HG03558 (cell line): ENCODE results near the gene TPPP3.
"Not testable (repeated sequence)": the region's sequence is repeated elsewhere in the genome, so short reads cannot be mapped to it uniquely, and the experiment has no call there.

Experiments
- ATAC-seq: cut with Tn5 transposase; IDR thresholded peaks from one replicate; pipeline ENCODE4 v1.9.1; 2021; ENCODE audit warnings: moderate number of reproducible peaks; ENCODE audit not compliant: unreplicated experiment; ENCODE audit errors: extremely low read depth

TPPP3 gene

GRCh38 chr16:67426950-67427349, 33.7 kb upstream of the TPPP3 start:
- no peak for ATAC-seq

DNA sequence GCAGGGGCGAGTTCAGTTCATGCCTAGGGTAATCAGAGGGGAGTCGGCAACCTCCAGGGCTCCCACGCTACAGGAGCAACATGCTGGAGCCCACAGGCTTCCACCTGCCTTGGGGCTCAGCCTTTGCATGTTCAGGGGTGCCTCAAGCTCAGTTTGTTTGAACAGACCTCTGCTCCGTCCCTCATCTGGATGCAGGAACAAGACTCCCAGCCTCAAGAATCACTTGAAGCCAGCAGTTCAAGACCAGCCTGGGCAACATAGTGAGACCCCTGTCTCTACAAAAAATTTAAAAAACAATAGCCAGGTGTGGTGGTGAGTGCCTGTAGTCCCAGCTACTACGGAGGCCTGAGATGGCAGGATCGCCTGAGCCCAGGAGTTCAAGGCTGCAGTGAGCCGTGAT, 32.7 kb upstream of the TPPP3 start:
- no peak for ATAC-seq

GRCh38 chr16:67425580-67425979, 32.3 kb upstream of the TPPP3 start:
- ATAC-seq, result no peak

- no peak for ATAC-seq
These were observed 31.8 kb upstream of the TPPP3 start for GRCh38 chr16:67425061-67425460.

DNA sequence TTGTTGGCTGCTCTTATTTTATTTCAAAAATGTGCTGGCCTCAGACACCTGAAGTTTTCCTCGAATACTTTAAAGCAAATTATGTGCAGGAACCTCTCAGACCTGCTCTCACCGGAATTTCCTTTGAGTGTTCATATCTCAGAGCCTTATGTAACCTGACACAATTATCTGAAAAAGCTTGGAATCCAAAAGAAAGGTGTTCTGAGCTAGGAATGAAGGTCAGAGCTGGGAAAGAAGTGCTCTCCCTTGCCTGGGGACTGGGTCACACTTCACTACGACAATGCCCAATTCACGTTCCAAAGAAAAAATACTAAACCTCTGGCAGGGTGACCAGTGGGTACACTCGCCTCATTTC, 30.9 kb upstream of the TPPP3 start:
- no peak for ATAC-seq

DNA sequence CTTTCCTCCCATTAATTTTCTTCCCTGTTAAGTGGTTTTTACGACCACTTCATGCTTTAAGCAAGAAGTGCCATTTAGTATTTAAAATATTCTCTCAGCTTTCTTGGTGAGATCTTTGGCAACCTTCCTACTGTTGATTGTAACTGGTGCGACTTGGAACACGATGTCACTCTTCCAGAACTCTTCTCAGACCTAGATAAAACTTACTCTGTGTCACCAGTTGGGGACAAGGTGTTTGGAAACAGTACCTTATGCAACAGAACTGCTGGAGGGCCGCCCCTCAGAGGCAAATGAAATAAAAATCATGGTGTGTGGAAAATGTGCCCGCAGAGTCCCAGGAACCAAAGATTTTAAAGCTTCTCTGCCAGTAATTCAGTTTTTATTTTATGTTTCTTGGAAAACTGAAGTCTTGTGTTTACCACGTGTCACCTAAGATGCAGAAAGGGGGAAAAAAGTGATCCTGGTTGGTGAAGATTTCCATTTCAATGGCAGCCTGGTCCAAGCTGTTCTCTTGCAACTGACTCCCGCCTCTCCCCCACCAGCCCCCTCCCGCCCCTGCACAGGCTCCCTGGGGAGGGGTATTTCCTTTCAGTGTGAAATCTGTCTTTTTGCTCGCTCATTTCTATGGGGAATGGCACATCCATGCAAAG, 30.4 kb upstream of the TPPP3 start:
- ATAC-seq, result no peak

- ATAC-seq, result no peak
These were observed 29.7 kb upstream of the TPPP3 start for GRCh38 chr16:67423015-67423414.

- ATAC-seq, result no peak
These were observed 27.7 kb upstream of the TPPP3 start for GRCh38 chr16:67421030-67421429.

DNA sequence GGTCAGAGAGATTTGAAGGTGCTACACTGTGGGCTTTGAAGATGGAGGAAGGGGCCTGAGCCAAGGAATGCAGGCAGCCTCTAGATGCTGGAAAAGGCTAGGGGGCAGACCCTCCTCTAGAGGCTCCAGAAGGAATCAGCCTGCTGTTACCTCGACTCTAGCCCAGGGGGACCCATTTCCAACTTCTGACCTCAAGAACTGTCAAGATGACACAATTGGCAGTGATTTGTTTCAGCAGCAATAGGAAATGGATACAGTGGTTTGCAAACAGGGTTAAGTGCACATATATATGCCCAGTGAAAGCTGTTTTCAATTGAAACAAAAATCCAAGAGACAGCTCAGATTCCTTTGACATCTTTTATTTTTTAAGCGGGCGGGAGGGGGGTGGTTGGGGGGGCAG, 26.6 kb upstream of the TPPP3 start:
- no peak for ATAC-seq

GRCh38 chr16:67419502-67419901, 26.2 kb upstream of the TPPP3 start:
- ATAC-seq, result no peak

DNA sequence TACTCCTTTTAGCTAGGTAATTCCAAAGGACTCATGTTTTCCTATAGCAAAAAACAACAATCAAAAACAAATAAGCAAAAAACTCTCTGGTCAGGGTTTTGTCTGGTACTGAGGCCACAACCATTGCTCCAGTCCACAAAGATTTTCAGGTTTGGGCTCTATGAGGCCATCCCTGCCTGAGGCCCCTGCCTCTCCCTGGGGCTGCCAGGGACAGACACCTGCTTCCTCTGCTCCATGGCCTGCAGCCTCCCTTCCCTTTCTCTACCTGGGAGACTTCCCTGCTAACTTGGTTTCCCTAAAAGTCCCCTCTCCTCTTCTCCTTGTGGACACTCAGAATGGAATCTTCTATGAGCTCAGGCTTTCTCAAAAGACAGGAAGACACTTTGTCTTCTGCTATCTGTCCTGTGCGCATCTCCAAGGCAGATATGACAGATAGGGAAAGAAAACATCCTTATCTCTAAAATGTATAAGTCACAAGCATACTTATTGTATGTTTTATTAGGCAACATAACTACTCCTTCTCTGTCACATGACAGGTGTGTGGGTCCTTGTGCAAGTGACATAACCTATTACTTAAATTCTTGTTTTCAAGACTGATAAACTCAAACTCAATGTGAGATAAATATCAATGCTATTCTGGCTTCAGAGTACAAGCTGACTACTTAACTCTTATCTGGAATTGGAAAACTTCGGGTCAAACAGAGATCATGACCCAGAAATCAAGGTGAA, 24.2 kb upstream of the TPPP3 start:
- ATAC-seq, result no peak

DNA sequence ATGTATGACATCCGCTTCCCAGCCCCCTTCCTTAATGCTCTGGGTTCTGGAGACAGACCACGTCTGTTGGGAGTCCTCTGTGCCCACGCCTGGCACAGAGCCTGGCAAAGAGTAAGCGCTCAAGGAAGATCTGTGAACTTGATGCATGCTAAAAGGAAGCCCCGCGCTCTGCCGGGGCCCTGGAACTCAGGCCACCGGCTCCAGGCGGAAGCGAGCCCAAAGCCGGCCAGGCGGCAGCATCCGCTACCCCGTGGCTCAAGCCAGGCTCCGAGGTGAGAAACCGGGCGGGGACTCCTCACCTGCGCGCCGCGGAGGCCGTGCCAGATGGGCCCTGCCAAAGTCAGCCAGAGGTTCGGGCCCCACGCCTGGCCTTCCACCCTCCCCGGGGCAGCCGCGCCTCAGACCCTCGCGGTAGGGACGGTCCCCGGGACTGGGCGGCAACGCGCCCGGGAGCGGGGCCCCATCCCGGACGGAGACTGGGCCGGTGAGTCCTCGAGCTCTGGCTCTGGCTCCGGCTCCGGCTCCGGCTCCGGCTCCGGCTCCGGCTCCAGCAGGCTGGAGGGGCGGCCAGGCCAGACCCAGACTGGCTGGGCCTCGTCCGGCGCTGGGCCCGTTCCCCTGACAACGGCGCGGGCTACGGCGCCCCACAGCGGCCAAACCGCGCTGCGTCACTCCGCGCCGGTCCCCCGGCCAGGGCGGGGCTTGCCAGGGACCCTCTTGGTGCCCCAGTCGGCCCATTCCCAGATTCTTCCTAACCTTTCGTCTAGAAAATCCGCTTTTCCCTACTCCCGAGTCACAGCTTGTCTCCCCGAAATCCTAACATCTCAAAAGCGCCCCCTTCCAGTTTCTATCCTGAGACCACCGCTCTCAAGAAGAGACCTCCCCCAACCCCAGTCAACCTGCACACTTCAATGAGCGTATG, 22.8 kb upstream of the TPPP3 start, which contains the start of gene ZDHHC1:
ZDHHC1 (minus strand) TSS at position 606 of the 922 bp plus-strand sequence. CDS start 8,702 bp downstream, outside the sequence.
- no peak for ATAC-seq

- ATAC-seq, result not testable (repeated sequence)
These were observed 22.1 kb upstream of the TPPP3 start for GRCh38 chr16:67415421-67415820.

- ATAC-seq, result no peak
These were observed 20.9 kb upstream of the TPPP3 start for GRCh38 chr16:67413978-67414911.

- no peak for ATAC-seq
These were observed 19.0 kb upstream of the TPPP3 start for GRCh38 chr16:67412294-67412693.

DNA sequence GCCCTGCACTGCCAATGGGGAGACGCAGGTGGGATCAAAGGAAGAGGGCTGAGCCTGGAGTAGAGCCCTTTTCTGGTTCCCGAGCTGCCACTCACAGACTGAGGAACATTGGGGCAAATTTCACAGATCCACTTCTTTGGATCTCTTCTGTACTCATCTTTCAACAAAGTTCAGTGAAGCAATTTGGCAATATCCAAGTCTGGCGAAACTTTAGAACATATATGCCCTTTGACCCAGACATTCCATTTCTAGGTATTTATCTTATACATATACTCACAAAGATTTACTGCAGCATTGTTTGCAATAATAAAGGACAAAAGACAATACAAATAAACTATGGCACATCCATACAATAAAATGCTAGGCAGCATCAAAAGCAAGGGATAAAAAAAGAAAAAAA, 18.0 kb upstream of the TPPP3 start:
- no peak for ATAC-seq

GRCh38 chr16:67409631-67410030, 16.3 kb upstream of the TPPP3 start:
- no peak for ATAC-seq

GRCh38 chr16:67407788-67408452, 14.6 kb upstream of the TPPP3 start:
- no peak for ATAC-seq

- ATAC-seq, result no peak
These were observed 14.0 kb upstream of the TPPP3 start for GRCh38 chr16:67407176-67407787.
